ENCODE measurements around the gene POMP.

- TF ChIP-seq CTCF (IDR thresholded peaks at IDR 0.05; ENCODE audit: low read depth, low read length) (no peak), EZH2phosphoT487 (IDR thresholded peaks at IDR 0.05; ENCODE audit: low read depth) (no peak)
Observed at GRCh38 chr13:28621449-28621848, 37.5 kb upstream of the POMP start.

All from OCI-LY3 (cell line).